GM12878 (cell line): ENCODE results near the gene NFIX.

Source experiments
- POLR2AphosphoS5 ChIP-seq: IDR thresholded peaks from 2 replicates; pipeline ENCODE4 v1.6.1; 2011; ENCODE audit warnings: mild to moderate bottlenecking, low read length, inconsistent platforms
- REST ChIP-seq: IDR thresholded peaks from 2 replicates; pipeline ENCODE4 v1.6.1; 2012; ENCODE audit warnings: mild to moderate bottlenecking, low read depth, low read length
- SP1 ChIP-seq: IDR thresholded peaks from one replicate; pipeline ENCODE4 v1.6.1; 2011; ENCODE audit warnings: low read depth, low read length
- TCF7 ChIP-seq: IDR thresholded peaks from 2 replicates; pipeline ENCODE4 v1.6.1; 2014; ENCODE audit warnings: antibody characterized with exemption, borderline replicate concordance

- TF ChIP-seq SP1, result no peak
- no peak for TF ChIP-seq POLR2AphosphoS5
- no peak for TF ChIP-seq REST
- no peak for TF ChIP-seq TCF7
Measured at GRCh38 chr19:13043285-13043684, 48.0 kb downstream of the NFIX start.
